Fibroblast of the aortic adventitia (primary cell): ENCODE measurements around the gene PIP4K2B. TPM values are rescaled to one million over a fixed set of nuclear protein-coding genes. Genes with fewer than 3 reads are reported as not detected.
A peak's percentile ranks its signal among the peaks of the same experiment; 100 is the strongest.

Experiments used
- DNase-seq: peaks from one replicate; pipeline ENCODE4 v3.0.0-alpha.2; 2010; ENCODE audit warnings: low read depth
- H3K4me3 ChIP-seq: 2 replicates; pipeline ENCODE4 v1.5.1; 2011; ENCODE audit warnings: low read depth, mild to moderate bottlenecking, control low read depth, low read length, moderate library complexity
- CTCF ChIP-seq: IDR thresholded peaks from 2 replicates; pipeline ENCODE4 v1.5.1; 2011; ENCODE audit warnings: mild to moderate bottlenecking, low read length, control low read depth, inconsistent platforms; ENCODE audit not compliant: insufficient read depth
- total RNA-seq: library from RNA; depleted of rRNA; stranded (reverse); fragments of >200 nt; gene quantifications from 2 replicates; pipeline ENCODE4 v1.2.3, GENCODE V29; 2012; ENCODE audit warnings: low replicate concordance

PIP4K2B gene
- total RNA-seq, 1 donor = 56.8 TPM

- no peak for DNase-seq
- H3K4me3 ChIP-seq = no peak overlapping the region
- TF ChIP-seq CTCF = no peak
Measured at GRCh38 chr17:38743556-38744171, 55.7 kb downstream of the PIP4K2B start.

- no peak for TF ChIP-seq CTCF
- DNase-seq = peak; percentile 87
- H3K4me3 ChIP-seq = no peak overlapping the region
Measured at GRCh38 chr17:38742411-38743308, 56.7 kb downstream of the PIP4K2B start.

GRCh38 chr17:38741921-38742410, 57.4 kb downstream of the PIP4K2B start:
- peak; percentile 43 for DNase-seq
- no peak overlapping the region for H3K4me3 ChIP-seq
- no peak for TF ChIP-seq CTCF

GRCh38 chr17:38741461-38741860, 57.9 kb downstream of the PIP4K2B start:
- no peak for TF ChIP-seq CTCF
- H3K4me3 ChIP-seq = no peak overlapping the region
- DNase-seq = no peak

- H3K4me3 ChIP-seq = no peak overlapping the region
- TF ChIP-seq CTCF = no peak
- DNase-seq = no peak
Measured at GRCh38 chr17:38740806-38741205, 58.5 kb downstream of the PIP4K2B start.

- TF ChIP-seq CTCF = no peak
- no peak for DNase-seq
- H3K4me3 ChIP-seq = no peak overlapping the region
Measured at GRCh38 chr17:38740044-38740443, 59.3 kb downstream of the PIP4K2B start.
